A549 (cell line): ENCODE measurements around the gene XPNPEP1.

Experiments used
- EP300 ChIP-seq, 2 experiments: fragments of >200 bp; sonication (Bioruptor Twin); formaldehyde crosslinking; IDR thresholded peaks; 2 replicates in 1 of 2; 3 replicates in 1 of 2; pipeline ENCODE4 v1.6.1; 2016 to 2017
- ESRRA ChIP-seq: fragments of 150-350 bp; IDR thresholded peaks from 2 replicates; pipeline ENCODE4 v1.6.1; 2014; ENCODE audit warnings: mild to moderate bottlenecking, low read length, borderline replicate concordance
- HOXB13 ChIP-seq: fragments of 250-450 bp; sonication (Bioruptor Pico); IDR thresholded peaks from 2 replicates; pipeline ENCODE4 v1.5.0; 2020; ENCODE audit warnings: low read depth, mild to moderate bottlenecking, moderate library complexity
- KDM1A ChIP-seq: fragments of 200-600 bp; sonication (generic); IDR thresholded peaks from 2 replicates; pipeline ENCODE4 v1.6.1; 2016; ENCODE audit warnings: low read depth, mild to moderate bottlenecking
- MAX ChIP-seq: IDR thresholded peaks from 2 replicates; pipeline ENCODE4 v1.6.1; 2012
- MYC ChIP-seq: IDR thresholded peaks from 2 replicates; pipeline ENCODE4 v1.6.1; 2012; ENCODE audit warnings: mild to moderate bottlenecking, inconsistent platforms, low read length, improper control_type of control experiment, borderline replicate concordance
- NR3C1 ChIP-seq: fragments of >200 bp; sonication (Bioruptor Twin); formaldehyde crosslinking; IDR thresholded peaks from 3 replicates; pipeline ENCODE4 v1.6.1; 2017
- POLR2A ChIP-seq: IDR thresholded peaks from 2 replicates; pipeline ENCODE4 v1.6.1; 2012; ENCODE audit warnings: mild to moderate bottlenecking, low read length
- POLR2AphosphoS2 ChIP-seq: conservative IDR thresholded peaks from 2 replicates; pipeline ENCODE4 v1.6.1; 2012; ENCODE audit warnings: low read length, improper control_type of control experiment, inconsistent platforms
- ZNF302 ChIP-seq: fragments of 250-450 bp; sonication (Bioruptor Pico); IDR thresholded peaks from 2 replicates; pipeline ENCODE4 v1.9.0; 2021; ENCODE audit warnings: inconsistent platforms, mild to moderate bottlenecking, moderate library complexity
- TF ChIP-seq, protein P1 (sequence below): fragments of >200 bp; sonication (Bioruptor Twin); formaldehyde crosslinking; IDR thresholded peaks from 3 replicates; pipeline ENCODE4 v1.5.1; 2016
- TF ChIP-seq, protein P2 (sequence below): fragments of 150-350 bp; IDR thresholded peaks from 2 replicates; pipeline ENCODE4 v1.6.1; 2014; ENCODE audit warnings: low read depth, mild to moderate bottlenecking, low read length
- TF ChIP-seq, protein P3 (sequence below): fragments of 200-600 bp; sonication (generic); IDR thresholded peaks from 2 replicates; pipeline ENCODE4 v1.6.1; 2016; ENCODE audit warnings: antibody characterized with exemption, mild to moderate bottlenecking, moderate library complexity

- TF ChIP-seq MAX, result no peak
- TF ChIP-seq POLR2A, result no peak
- TF ChIP-seq, protein P1, sequence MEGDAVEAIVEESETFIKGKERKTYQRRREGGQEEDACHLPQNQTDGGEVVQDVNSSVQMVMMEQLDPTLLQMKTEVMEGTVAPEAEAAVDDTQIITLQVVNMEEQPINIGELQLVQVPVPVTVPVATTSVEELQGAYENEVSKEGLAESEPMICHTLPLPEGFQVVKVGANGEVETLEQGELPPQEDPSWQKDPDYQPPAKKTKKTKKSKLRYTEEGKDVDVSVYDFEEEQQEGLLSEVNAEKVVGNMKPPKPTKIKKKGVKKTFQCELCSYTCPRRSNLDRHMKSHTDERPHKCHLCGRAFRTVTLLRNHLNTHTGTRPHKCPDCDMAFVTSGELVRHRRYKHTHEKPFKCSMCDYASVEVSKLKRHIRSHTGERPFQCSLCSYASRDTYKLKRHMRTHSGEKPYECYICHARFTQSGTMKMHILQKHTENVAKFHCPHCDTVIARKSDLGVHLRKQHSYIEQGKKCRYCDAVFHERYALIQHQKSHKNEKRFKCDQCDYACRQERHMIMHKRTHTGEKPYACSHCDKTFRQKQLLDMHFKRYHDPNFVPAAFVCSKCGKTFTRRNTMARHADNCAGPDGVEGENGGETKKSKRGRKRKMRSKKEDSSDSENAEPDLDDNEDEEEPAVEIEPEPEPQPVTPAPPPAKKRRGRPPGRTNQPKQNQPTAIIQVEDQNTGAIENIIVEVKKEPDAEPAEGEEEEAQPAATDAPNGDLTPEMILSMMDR, result no peak
- TF ChIP-seq NR3C1, result no peak
- no peak for TF ChIP-seq POLR2AphosphoS2
- TF ChIP-seq ESRRA, result no peak
- TF ChIP-seq ZNF302, result no peak
- TF ChIP-seq EP300 (IDR thresholded peaks at IDR 0.05), result no peak
- no peak for TF ChIP-seq HOXB13
- TF ChIP-seq MYC, result no peak
- TF ChIP-seq, protein P2, sequence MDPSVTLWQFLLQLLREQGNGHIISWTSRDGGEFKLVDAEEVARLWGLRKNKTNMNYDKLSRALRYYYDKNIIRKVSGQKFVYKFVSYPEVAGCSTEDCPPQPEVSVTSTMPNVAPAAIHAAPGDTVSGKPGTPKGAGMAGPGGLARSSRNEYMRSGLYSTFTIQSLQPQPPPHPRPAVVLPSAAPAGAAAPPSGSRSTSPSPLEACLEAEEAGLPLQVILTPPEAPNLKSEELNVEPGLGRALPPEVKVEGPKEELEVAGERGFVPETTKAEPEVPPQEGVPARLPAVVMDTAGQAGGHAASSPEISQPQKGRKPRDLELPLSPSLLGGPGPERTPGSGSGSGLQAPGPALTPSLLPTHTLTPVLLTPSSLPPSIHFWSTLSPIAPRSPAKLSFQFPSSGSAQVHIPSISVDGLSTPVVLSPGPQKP, result no peak
- no peak for TF ChIP-seq KDM1A
- TF ChIP-seq, protein P3, sequence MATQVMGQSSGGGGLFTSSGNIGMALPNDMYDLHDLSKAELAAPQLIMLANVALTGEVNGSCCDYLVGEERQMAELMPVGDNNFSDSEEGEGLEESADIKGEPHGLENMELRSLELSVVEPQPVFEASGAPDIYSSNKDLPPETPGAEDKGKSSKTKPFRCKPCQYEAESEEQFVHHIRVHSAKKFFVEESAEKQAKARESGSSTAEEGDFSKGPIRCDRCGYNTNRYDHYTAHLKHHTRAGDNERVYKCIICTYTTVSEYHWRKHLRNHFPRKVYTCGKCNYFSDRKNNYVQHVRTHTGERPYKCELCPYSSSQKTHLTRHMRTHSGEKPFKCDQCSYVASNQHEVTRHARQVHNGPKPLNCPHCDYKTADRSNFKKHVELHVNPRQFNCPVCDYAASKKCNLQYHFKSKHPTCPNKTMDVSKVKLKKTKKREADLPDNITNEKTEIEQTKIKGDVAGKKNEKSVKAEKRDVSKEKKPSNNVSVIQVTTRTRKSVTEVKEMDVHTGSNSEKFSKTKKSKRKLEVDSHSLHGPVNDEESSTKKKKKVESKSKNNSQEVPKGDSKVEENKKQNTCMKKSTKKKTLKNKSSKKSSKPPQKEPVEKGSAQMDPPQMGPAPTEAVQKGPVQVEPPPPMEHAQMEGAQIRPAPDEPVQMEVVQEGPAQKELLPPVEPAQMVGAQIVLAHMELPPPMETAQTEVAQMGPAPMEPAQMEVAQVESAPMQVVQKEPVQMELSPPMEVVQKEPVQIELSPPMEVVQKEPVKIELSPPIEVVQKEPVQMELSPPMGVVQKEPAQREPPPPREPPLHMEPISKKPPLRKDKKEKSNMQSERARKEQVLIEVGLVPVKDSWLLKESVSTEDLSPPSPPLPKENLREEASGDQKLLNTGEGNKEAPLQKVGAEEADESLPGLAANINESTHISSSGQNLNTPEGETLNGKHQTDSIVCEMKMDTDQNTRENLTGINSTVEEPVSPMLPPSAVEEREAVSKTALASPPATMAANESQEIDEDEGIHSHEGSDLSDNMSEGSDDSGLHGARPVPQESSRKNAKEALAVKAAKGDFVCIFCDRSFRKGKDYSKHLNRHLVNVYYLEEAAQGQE, result no peak
Observed at GRCh38 chr10:109937460-109938065, 14.3 kb upstream of the XPNPEP1 start.
